DOHH2 (cell line): ENCODE results near the gene PAPPA2.

Experiments used
- H3F3A ChIP-seq: fragments of 200-600 bp; sonication (generic), shearing (Covaris generic); 2 replicates; pipeline ENCODE4 v1.6.0; 2016; ENCODE audit warnings: antibody characterized with exemption, mild to moderate bottlenecking; ENCODE audit not compliant: control insufficient read depth, insufficient read depth
- H3K27ac ChIP-seq: fragments of 200-600 bp; sonication (generic); 2 replicates; pipeline ENCODE4 v1.5.1; 2014; ENCODE audit warnings: low read depth, mild to moderate bottlenecking, low read length, moderate library complexity
- H3K27me3 ChIP-seq: fragments of 200-600 bp; sonication (generic); 2 replicates; pipeline ENCODE4 v1.6.1; 2014; ENCODE audit warnings: mild to moderate bottlenecking, low read length, mixed read lengths; ENCODE audit not compliant: control insufficient read depth
- H3K36me3 ChIP-seq: fragments of 200-600 bp; sonication (generic); 2 replicates; pipeline ENCODE4 v1.6.1; 2014; ENCODE audit warnings: mild to moderate bottlenecking, low read length, moderate library complexity, mixed read lengths; ENCODE audit not compliant: control insufficient read depth
- H3K4me1 ChIP-seq: fragments of 200-600 bp; sonication (generic); 2 replicates; pipeline ENCODE4 v1.6.1; 2014; ENCODE audit warnings: mild to moderate bottlenecking, low read length, mixed read lengths; ENCODE audit not compliant: control insufficient read depth
- H3K4me2 ChIP-seq: fragments of 200-600 bp; sonication (generic); 2 replicates; pipeline ENCODE4 v1.6.0; 2014; ENCODE audit warnings: mild to moderate bottlenecking, low read length, moderate library complexity
- H3K4me3 ChIP-seq: fragments of 200-600 bp; sonication (generic); 2 replicates; pipeline ENCODE4 v1.5.1; 2014; ENCODE audit warnings: mild to moderate bottlenecking, low read length, mixed read lengths
- H3K79me2 ChIP-seq: fragments of 200-600 bp; sonication (generic); 2 replicates; pipeline ENCODE4 v1.6.1; 2014; ENCODE audit warnings: mild to moderate bottlenecking, low read length, mixed read lengths; ENCODE audit not compliant: control insufficient read depth
- H3K9me2 ChIP-seq: fragments of 200-600 bp; sonication (generic); replicated peaks from 2 replicates; pipeline ENCODE4 v1.6.1; 2014; ENCODE audit warnings: mild to moderate bottlenecking, low read length, mixed read lengths; ENCODE audit not compliant: control insufficient read depth
- H3K9me3 ChIP-seq: fragments of 200-600 bp; sonication (generic); 2 replicates; pipeline ENCODE4 v1.6.1; 2014; ENCODE audit warnings: antibody characterized with exemption, low read length, mixed read lengths; ENCODE audit not compliant: control insufficient read depth, insufficient read depth
- H4K20me1 ChIP-seq: fragments of 200-600 bp; sonication (generic); 2 replicates; pipeline ENCODE4 v1.6.0; 2014; ENCODE audit warnings: low read depth, mild to moderate bottlenecking, antibody characterized with exemption, low read length, moderate library complexity; ENCODE audit not compliant: control insufficient read depth, insufficient read depth
- EZH2phosphoT487 ChIP-seq: fragments of 200-600 bp; sonication (generic); IDR thresholded peaks from 2 replicates; pipeline ENCODE4 v1.6.1; 2017; ENCODE audit warnings: borderline replicate concordance, mild to moderate bottlenecking, antibody characterized with exemption, low read length, moderate library complexity, mixed read lengths
- TF ChIP-seq, protein P1 (sequence below): fragments of 200-600 bp; sonication (generic); IDR thresholded peaks from one replicate; pipeline ENCODE4 v1.5.1; 2014; ENCODE audit warnings: antibody characterized with exemption, mild to moderate bottlenecking, low read depth, low read length; ENCODE audit not compliant: poor library complexity, severe bottlenecking

Gene PAPPA2

DNA sequence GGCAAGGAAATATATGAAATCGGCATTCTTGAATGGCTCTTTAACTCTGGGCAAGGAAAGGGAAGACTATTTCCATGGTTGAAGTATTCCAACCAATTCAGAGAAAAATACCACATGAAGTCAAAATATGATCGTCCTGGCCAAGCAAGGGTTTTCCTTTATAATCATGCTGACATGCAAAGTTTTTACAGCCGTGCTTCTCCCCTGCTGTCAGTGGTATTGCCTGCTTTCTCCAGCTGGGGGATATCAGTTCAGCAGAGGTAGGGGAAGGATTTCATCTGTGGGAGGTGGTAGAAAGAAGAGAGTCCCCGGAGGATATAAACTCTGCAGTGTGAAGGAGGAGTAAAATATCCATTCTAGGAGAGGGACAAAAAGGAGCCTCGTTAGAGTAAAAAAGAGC is 322.8 kb downstream of the PAPPA2 start:
- H4K20me1 ChIP-seq = no peaks in the 10 kb centered on the region
- H3K36me3 ChIP-seq = no peaks in the 10 kb centered on the region
- H3K4me3 ChIP-seq = no peak overlapping the region
- H3K9me2 ChIP-seq = no peaks in the 10 kb centered on the region
- no peaks in the 10 kb centered on the region for H3K79me2 ChIP-seq
- H3F3A ChIP-seq = no peaks in the 10 kb centered on the region
- no peak overlapping the region for H3K4me2 ChIP-seq
- no peaks in the 10 kb centered on the region for H3K9me3 ChIP-seq
- H3K27me3 ChIP-seq = no peaks in the 10 kb centered on the region
- H3K27ac ChIP-seq = no peak overlapping the region
- H3K4me1 ChIP-seq = no peaks in the 10 kb centered on the region
- TF ChIP-seq, protein P1, sequence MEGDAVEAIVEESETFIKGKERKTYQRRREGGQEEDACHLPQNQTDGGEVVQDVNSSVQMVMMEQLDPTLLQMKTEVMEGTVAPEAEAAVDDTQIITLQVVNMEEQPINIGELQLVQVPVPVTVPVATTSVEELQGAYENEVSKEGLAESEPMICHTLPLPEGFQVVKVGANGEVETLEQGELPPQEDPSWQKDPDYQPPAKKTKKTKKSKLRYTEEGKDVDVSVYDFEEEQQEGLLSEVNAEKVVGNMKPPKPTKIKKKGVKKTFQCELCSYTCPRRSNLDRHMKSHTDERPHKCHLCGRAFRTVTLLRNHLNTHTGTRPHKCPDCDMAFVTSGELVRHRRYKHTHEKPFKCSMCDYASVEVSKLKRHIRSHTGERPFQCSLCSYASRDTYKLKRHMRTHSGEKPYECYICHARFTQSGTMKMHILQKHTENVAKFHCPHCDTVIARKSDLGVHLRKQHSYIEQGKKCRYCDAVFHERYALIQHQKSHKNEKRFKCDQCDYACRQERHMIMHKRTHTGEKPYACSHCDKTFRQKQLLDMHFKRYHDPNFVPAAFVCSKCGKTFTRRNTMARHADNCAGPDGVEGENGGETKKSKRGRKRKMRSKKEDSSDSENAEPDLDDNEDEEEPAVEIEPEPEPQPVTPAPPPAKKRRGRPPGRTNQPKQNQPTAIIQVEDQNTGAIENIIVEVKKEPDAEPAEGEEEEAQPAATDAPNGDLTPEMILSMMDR = no peak
- TF ChIP-seq EZH2phosphoT487 = no peak

DNA sequence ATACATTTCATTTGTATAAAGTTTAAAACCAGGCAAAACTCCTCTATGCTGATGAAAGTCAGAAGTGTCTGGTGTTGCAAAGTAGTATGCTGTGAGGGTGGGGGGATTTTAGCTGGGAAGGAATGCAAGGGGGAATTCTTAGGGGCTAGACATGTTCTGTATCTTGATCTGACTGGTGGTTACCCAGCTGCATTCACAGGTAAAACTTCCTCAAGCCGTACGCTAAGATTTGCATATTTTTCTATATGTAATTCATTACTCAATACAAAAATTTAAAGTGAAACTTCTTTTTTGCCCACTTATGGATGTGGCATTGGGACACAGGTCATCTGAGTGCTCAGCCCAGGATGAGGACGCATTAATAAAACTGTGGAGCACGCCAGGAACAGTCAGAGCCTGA is 323.3 kb downstream of the PAPPA2 start:
- H3F3A ChIP-seq = no peaks in the 10 kb centered on the region
- no peaks in the 10 kb centered on the region for H3K27me3 ChIP-seq
- H3K4me2 ChIP-seq = no peak overlapping the region
- no peaks in the 10 kb centered on the region for H4K20me1 ChIP-seq
- H3K9me2 ChIP-seq = no peaks in the 10 kb centered on the region
- H3K4me3 ChIP-seq = no peak overlapping the region
- no peaks in the 10 kb centered on the region for H3K79me2 ChIP-seq
- no peak overlapping the region for H3K27ac ChIP-seq
- H3K4me1 ChIP-seq = no peaks in the 10 kb centered on the region
- no peaks in the 10 kb centered on the region for H3K9me3 ChIP-seq
- TF ChIP-seq, protein P1 = no peak
- no peak for TF ChIP-seq EZH2phosphoT487
- H3K36me3 ChIP-seq = no peaks in the 10 kb centered on the region

DNA sequence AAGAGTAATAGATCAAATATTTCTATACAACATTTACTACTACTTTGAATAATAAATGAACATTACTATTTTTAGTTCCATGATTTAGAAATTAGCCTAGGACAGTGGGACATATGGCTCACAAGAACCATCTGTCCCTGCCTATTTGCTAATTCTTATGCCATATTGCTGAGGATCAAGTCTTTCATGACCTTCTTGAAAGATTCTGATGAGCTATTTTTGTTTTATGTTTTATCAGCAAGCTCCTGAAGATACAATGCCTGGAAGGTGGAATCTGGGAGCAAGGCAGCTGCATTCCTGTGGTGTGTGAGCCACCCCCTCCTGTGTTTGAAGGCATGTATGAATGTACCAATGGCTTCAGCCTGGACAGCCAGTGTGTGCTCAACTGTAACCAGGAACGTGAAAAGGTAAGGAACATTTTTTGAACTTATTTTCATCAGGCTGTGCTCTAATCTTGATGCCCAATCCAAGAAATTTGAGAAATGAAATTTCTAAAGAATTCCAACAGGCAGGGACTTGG is 326.7 kb downstream of the PAPPA2 start:
- Histone ChIP-seq H3K4me1 (no peaks in the 10 kb centered on the region), H3K9me2 (no peaks in the 10 kb centered on the region), H3K4me3 (no peak overlapping the region), H3K27me3 (no peaks in the 10 kb centered on the region), H3K36me3 (no peaks in the 10 kb centered on the region), H3K79me2 (no peaks in the 10 kb centered on the region), H4K20me1 (no peaks in the 10 kb centered on the region), H3K9me3 (no peaks in the 10 kb centered on the region), H3F3A (no peaks in the 10 kb centered on the region), H3K4me2 (no peak overlapping the region), H3K27ac (no peak overlapping the region)
- TF ChIP-seq, protein P1 = no peak
- TF ChIP-seq EZH2phosphoT487 = no peak
